ENCODE measurements around the gene ESRRA.

DNA sequence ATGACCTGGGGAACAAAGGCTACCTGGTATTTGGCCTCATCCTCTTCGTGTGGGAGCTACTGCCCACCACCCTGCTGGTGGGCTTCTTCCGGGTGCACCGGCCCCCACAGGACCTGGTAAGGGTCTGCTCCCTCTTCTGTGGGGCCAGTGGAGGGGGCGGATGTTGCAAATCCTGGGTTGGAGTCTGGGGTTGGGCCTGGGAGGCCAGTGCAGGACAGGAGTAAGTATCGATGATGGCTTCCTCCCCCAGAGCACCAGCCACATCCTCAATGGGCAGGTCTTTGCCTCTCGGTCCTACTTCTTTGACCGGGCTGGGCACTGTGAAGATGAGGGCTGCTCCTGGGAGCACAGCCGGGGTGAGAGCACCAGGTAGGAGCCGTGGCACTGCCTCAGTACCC, 17.0 kb upstream of the ESRRA start:
- TF ChIP-seq POLR2A (IDR thresholded peaks at IDR 0.05) (no peak), CTCF (IDR thresholded peaks at IDR 0.05) (no peak)

Measured in Peyer's patch (tissue), 4 donors.